ENCODE measurements around the gene CDK14.

The CDK14 gene

DNA sequence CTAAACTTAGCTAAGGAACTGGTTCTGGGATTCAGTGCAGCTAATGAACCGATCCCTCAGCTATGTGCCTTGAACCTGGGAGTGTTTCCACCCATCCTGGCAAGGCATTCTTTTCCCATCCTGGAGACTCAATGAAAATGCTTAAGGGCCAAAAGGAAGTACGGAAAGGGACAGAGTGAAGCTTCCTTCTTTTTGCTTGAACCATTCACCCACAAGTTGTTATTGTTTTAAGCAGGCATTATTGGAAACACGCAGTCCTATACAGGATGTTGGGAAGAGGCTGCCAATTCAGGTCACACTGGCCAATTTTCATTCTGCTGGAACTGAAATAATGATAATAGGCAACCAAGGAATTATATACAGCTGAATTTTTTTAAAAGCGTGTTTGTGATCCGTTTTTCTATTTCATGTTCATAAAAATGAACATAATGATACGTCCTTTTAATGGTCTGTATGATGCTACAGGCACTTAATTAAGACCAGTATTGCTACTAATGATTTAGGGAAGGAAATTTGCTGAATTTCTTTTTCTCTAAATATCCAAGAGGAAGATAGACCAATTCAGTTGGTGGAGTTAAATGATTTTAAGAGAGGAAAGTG is 610.3 kb downstream of the CDK14 start:
- Histone ChIP-seq H3K9me2 (replicated peaks; ENCODE audit: insufficient read depth, low read length) (no peaks in the 10 kb centered on the region), H3K79me2 (ENCODE audit: low read length) (no peaks in the 10 kb centered on the region), H3F3A (ENCODE audit: insufficient read depth, low read length) (no peaks in the 10 kb centered on the region), H3K27me3 (replicated peaks; ENCODE audit: insufficient read depth, low read length) (no peaks in the 10 kb centered on the region), H3K4me2 (ENCODE audit: low read depth, low read length) (no peak overlapping the region), H3K9me3 (replicated peaks; ENCODE audit: insufficient read depth, low read length) (no peaks in the 10 kb centered on the region), H3K4me3 (ENCODE audit: low read length) (no peak overlapping the region), H4K20me1 (ENCODE audit: insufficient read depth, low read length) (no peaks in the 10 kb centered on the region), H3K36me3 (replicated peaks; ENCODE audit: insufficient read depth, low read length) (no peaks in the 10 kb centered on the region), H3K4me1 (ENCODE audit: low read length) (no peaks in the 10 kb centered on the region), H2AFZ (ENCODE audit: low read length) (no peak overlapping the region), H3K9ac (ENCODE audit: low read length) (no peak overlapping the region), H3K27ac (ENCODE audit: low read length) (no peak overlapping the region)
- no peak for DNase-seq
- TF ChIP-seq EZH2 (optimal IDR thresholded peaks at IDR 0.05; ENCODE audit: low read depth, low read length) (no peak), EZH2phosphoT487 (IDR thresholded peaks at IDR 0.05; ENCODE audit: low read length) (no peak), CTCF (IDR thresholded peaks at IDR 0.05; ENCODE audit: low read length) (no peak)

DNA sequence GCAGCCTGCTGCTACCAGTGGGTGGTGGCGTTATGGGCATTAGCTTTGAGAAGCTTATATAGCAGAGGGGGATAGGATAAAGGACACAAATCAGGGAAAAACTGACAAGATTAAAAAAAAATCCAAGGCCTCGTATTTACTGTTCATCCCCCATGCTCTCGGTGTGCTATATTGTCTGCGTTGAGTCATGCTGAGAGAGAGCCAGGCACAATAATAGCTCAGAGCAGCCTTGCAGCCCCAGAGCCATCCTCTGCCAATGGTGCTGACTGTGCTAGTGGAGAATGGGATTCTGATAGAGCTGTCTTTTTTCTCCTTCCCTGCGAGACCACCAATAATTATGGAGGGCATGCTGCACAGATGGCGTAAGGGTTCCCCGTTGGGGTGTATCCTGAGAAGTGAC is 616.5 kb downstream of the CDK14 start:
- no peak for DNase-seq
- H3F3A ChIP-seq (ENCODE audit: insufficient read depth, low read length): no peaks in the 10 kb centered on the region
- no peaks in the 10 kb centered on the region for H3K9me3 ChIP-seq (replicated peaks; ENCODE audit: insufficient read depth, low read length)
- H3K9ac ChIP-seq (ENCODE audit: low read length): no peak overlapping the region
- no peak overlapping the region for H2AFZ ChIP-seq (ENCODE audit: low read length)
- H3K4me2 ChIP-seq (ENCODE audit: low read depth, low read length): no peak overlapping the region
- no peaks in the 10 kb centered on the region for H4K20me1 ChIP-seq (ENCODE audit: insufficient read depth, low read length)
- no peaks in the 10 kb centered on the region for H3K79me2 ChIP-seq (ENCODE audit: low read length)
- no peak for TF ChIP-seq EZH2 (optimal IDR thresholded peaks at IDR 0.05; ENCODE audit: low read depth, low read length)
- TF ChIP-seq CTCF (IDR thresholded peaks at IDR 0.05; ENCODE audit: low read length): no peak
- no peak for TF ChIP-seq EZH2phosphoT487 (IDR thresholded peaks at IDR 0.05; ENCODE audit: low read length)
- no peaks in the 10 kb centered on the region for H3K27me3 ChIP-seq (replicated peaks; ENCODE audit: insufficient read depth, low read length)
- no peak overlapping the region for H3K27ac ChIP-seq (ENCODE audit: low read length)
- no peaks in the 10 kb centered on the region for H3K36me3 ChIP-seq (replicated peaks; ENCODE audit: insufficient read depth, low read length)
- no peaks in the 10 kb centered on the region for H3K9me2 ChIP-seq (replicated peaks; ENCODE audit: insufficient read depth, low read length)
- no peak overlapping the region for H3K4me3 ChIP-seq (ENCODE audit: low read length)
- no peaks in the 10 kb centered on the region for H3K4me1 ChIP-seq (ENCODE audit: low read length)

- Histone ChIP-seq H3K36me3 (replicated peaks; ENCODE audit: insufficient read depth, low read length) (no peaks in the 10 kb centered on the region), H2AFZ (ENCODE audit: low read length) (no peak overlapping the region), H3K9ac (ENCODE audit: low read length) (no peak overlapping the region), H3K27ac (ENCODE audit: low read length) (no peak overlapping the region), H3K79me2 (ENCODE audit: low read length) (no peaks in the 10 kb centered on the region), H3K4me1 (ENCODE audit: low read length) (no peaks in the 10 kb centered on the region), H4K20me1 (ENCODE audit: insufficient read depth, low read length) (no peaks in the 10 kb centered on the region), H3K4me2 (ENCODE audit: low read depth, low read length) (no peak overlapping the region), H3K4me3 (ENCODE audit: low read length) (no peak overlapping the region), H3K9me2 (replicated peaks; ENCODE audit: insufficient read depth, low read length) (no peaks in the 10 kb centered on the region), H3F3A (ENCODE audit: insufficient read depth, low read length) (no peaks in the 10 kb centered on the region), H3K9me3 (replicated peaks; ENCODE audit: insufficient read depth, low read length) (no peaks in the 10 kb centered on the region), H3K27me3 (replicated peaks; ENCODE audit: insufficient read depth, low read length) (no peaks in the 10 kb centered on the region)
- TF ChIP-seq EZH2phosphoT487 (IDR thresholded peaks at IDR 0.05; ENCODE audit: low read length): no peak
- no peak for TF ChIP-seq EZH2 (optimal IDR thresholded peaks at IDR 0.05; ENCODE audit: low read depth, low read length)
- TF ChIP-seq CTCF (IDR thresholded peaks at IDR 0.05; ENCODE audit: low read length): no peak
- no peak for DNase-seq
Observed at GRCh38 chr7:91226411-91226810, 630.3 kb downstream of the CDK14 start.
